Esophagus muscularis mucosa (tissue), 4 donors: ENCODE measurements around the gene FKBP5. TPM values are rescaled to one million over a fixed set of nuclear protein-coding genes. Genes with fewer than 3 reads are reported as not detected.

Experiments used
- DNase-seq: peaks from one replicate; pipeline ENCODE4 v3.0.0-alpha.2; 2017; ENCODE audit errors: extremely low spot score
- H3K27ac ChIP-seq, 4 donors: fragments of 200-600 bp; sonication (generic); replicated peaks in 1 of 4; 1 replicate in 3 of 4; 2 replicates in 1 of 4; pipeline ENCODE4 v1.5.1; 2016 to 2019; ENCODE audit warnings: mild to moderate bottlenecking in 1 of 4
- H3K27me3 ChIP-seq, 4 donors: fragments of 200-600 bp; sonication (generic); one replicate each; pipeline versions ENCODE4 v1.5.1 to v1.6.0; 2016 to 2019
- H3K36me3 ChIP-seq, 4 donors: fragments of 200-600 bp; sonication (generic); one replicate each; pipeline ENCODE4 v1.5.1; 2016 to 2019
- H3K4me1 ChIP-seq, 4 donors: fragments of 200-600 bp; sonication (generic); one replicate each; pipeline ENCODE4 v1.5.1; 2016 to 2019
- H3K4me3 ChIP-seq, 4 donors: fragments of 200-600 bp; sonication (generic); 1 replicate in 2 of 4; 2 replicates in 2 of 4; pipeline ENCODE4 v1.5.1; 2016 to 2019; ENCODE audit warnings: mild to moderate bottlenecking in 4 of 4, moderate library complexity in 1 of 4
- H3K9me3 ChIP-seq, 4 donors: fragments of 200-600 bp; sonication (generic); 1 replicate in 3 of 4; 2 replicates in 1 of 4; pipeline ENCODE4 v1.5.1; 2016 to 2019
- EP300 ChIP-seq: sonication (generic); formaldehyde crosslinking; IDR thresholded peaks from one replicate; pipeline ENCODE4 v1.6.1; 2017; ENCODE audit warnings: antibody characterized with exemption
- POLR2A ChIP-seq: fragments of 450-650 bp; IDR thresholded peaks from one replicate; pipeline ENCODE4 v1.6.1; 2017; ENCODE audit warnings: antibody characterized with exemption, moderate library complexity, mild to moderate bottlenecking, low read depth
- POLR2AphosphoS5 ChIP-seq, 2 donors: sonication (generic); formaldehyde crosslinking; IDR thresholded peaks; one replicate each; pipeline ENCODE4 v1.6.1; 2017; ENCODE audit warnings: antibody characterized with exemption in 2 of 2
- WGBS: methylation state at CpG from one replicate; pipeline ENCODE4 v1.1.5; 2018; 5-methylcytosine and 5-hydroxymethylcytosine counted together
- intact Hi-C: fragments of 100-400 bp; cut with DNase I; formaldehyde crosslinking; loops from one replicate; pipeline ENCODE4 v1.15.1; 2023
- total RNA-seq, 4 donors: library from RNA; depleted of rRNA; stranded (reverse); fragments of >200 nt; gene quantifications; one replicate each; pipeline versions ENCODE4 v1.1.0 to v1.2.1, GENCODE V29; 2016
- TF ChIP-seq, protein P1 (sequence below), 3 experiments: fragments of 200-600 bp in 2 of 3; fragments of 450-650 bp in 1 of 3; sonication (generic) in 2 of 3; IDR thresholded peaks; one replicate each; pipeline ENCODE4 v1.5.1; 2017 to 2019; ENCODE audit warnings: antibody characterized with exemption in 3 of 3, mild to moderate bottlenecking in 2 of 3, moderate library complexity in 1 of 3

The FKBP5 gene
- total RNA-seq, 4 donors from 2014 or later, result 477 to 689 (median 593) TPM

DNA sequence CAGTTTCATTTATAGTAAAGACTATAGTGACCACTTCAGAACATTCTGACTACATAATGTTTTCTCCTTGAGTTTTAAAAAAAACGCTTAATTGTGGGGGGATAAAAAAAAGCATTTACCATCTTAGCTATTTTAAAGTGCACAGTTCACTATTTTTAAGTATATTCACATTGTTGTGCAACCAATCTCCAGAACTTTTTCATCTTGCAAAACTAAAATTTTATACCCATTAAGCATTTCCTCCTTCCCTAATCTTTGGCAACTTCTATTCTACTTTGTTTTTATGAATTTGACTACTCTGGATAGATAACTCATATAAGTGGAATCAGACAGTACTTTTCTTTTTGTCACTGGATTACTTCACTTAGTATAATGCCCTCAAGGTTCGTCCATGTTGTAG is 62.3 kb downstream of the FKBP5 start:
- Histone ChIP-seq H3K27me3 (no peaks in the 10 kb centered on the region), H3K4me3 (no peak overlapping the region), H3K27ac (no peak overlapping the region), H3K4me1 (peaks cover 0 to 64% (median 26%) of the 10 kb centered on the region in 4 donors), H3K9me3 (no peaks in the 10 kb centered on the region), H3K36me3 (peaks cover 70 to 99% (median 96%) of the 10 kb centered on the region in 4 donors)
- no peak for DNase-seq
- TF ChIP-seq, protein P1, sequence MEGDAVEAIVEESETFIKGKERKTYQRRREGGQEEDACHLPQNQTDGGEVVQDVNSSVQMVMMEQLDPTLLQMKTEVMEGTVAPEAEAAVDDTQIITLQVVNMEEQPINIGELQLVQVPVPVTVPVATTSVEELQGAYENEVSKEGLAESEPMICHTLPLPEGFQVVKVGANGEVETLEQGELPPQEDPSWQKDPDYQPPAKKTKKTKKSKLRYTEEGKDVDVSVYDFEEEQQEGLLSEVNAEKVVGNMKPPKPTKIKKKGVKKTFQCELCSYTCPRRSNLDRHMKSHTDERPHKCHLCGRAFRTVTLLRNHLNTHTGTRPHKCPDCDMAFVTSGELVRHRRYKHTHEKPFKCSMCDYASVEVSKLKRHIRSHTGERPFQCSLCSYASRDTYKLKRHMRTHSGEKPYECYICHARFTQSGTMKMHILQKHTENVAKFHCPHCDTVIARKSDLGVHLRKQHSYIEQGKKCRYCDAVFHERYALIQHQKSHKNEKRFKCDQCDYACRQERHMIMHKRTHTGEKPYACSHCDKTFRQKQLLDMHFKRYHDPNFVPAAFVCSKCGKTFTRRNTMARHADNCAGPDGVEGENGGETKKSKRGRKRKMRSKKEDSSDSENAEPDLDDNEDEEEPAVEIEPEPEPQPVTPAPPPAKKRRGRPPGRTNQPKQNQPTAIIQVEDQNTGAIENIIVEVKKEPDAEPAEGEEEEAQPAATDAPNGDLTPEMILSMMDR (IDR thresholded peaks at IDR 0.05), result no peak
- TF ChIP-seq POLR2A, result no peak
- TF ChIP-seq EP300, result no peak
- TF ChIP-seq POLR2AphosphoS5 (IDR thresholded peaks at IDR 0.05), result no peak
- WGBS, result 82% methylated on average over 2 of the region's 2 CpGs
- intact Hi-C loops, result loop anchor here (10.0 kb wide), 1 partner anchor 48 kb away; no protein-coding TSS in a partner anchor

DNA sequence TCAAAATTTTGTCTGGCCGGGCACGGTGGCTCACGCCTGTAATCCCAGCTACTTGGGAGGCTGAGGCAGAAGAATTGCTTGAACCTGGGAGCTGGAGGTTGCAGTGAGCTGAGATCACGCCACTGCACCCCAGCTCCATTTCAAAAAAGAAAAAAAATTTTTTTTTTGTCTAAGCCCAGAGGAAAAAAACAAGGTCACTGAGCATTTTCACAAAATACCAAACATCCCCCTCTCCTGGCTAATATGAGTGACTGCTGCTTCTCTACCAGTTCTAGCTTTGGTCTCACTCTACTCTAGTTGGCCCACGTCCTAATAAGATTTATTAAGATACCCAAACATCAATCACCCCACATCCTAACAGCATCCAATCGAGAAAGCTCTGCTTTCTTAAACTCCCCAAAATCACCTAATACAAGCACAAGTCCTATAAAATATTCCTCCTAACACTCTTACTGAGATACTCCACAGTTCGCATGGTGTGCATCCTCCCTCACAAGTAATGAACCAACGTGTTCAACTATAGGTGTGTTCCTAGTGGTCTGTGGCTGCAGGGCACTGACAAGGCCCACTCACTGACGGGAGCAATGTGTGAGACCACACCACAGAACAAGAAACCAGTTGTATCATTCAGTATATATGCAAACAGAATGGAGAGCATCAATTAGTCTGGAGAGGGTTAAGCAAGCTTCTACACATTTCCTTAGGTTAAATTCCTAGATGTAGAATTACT is 64.2 kb downstream of the FKBP5 start:
- TF ChIP-seq POLR2AphosphoS5 (IDR thresholded peaks at IDR 0.05) (peak in 1 of 2 donors; percentile 38), POLR2A (no peak)
- TF ChIP-seq, protein P1 (IDR thresholded peaks at IDR 0.05), result peak in 1 of 3 experiments; percentile 19
- 92% methylated on average over 9 of the region's 9 CpGs for WGBS
- Histone ChIP-seq H3K4me1 (peaks cover 0 to 66% (median 26%) of the 10 kb centered on the region in 4 donors), H3K36me3 (peaks cover 62 to 98% (median 93%) of the 10 kb centered on the region in 4 donors), H3K9me3 (no peaks in the 10 kb centered on the region), H3K27me3 (no peaks in the 10 kb centered on the region), H3K27ac (peak overlapping the region in 3 of 4 donors; percentile 5 to 35 (median 10)), H3K4me3 (no peak overlapping the region)
- DNase-seq, result no peak
- intact Hi-C loops, result loop anchor here (10.0 kb wide), 1 partner anchor 50 kb away; no protein-coding TSS in a partner anchor

DNA sequence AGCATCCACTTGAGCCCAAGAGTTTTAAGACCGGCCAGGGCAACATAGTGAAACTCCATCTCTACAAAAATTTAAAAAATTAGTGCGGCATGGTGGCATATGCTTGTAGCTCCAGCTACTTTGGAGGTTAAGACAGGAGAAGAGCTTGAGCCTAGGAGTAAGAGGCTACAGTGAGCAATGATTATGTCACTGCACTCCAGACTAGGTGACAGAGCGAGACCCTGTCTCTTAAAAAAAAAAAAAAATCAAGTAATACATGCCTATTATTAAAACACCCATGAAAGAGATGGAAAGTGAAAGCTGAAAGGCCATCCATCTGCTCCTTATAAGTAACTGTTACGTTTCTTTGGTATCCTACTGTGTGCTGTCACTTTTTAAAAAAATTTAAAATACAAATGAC is 66.4 kb downstream of the FKBP5 start:
- Histone ChIP-seq H3K36me3 (peaks cover 63 to 98% (median 93%) of the 10 kb centered on the region in 4 donors), H3K4me3 (no peak overlapping the region), H3K9me3 (no peaks in the 10 kb centered on the region), H3K27ac (no peak overlapping the region), H3K4me1 (peaks cover 0 to 52% (median 26%) of the 10 kb centered on the region in 4 donors), H3K27me3 (no peaks in the 10 kb centered on the region)
- 97% methylated on average over 4 of the region's 4 CpGs for WGBS
- intact Hi-C loops, result loop anchor here (10.0 kb wide), 1 partner anchor 53 kb away; no protein-coding TSS in a partner anchor
- TF ChIP-seq POLR2AphosphoS5 (IDR thresholded peaks at IDR 0.05) (no peak), POLR2A (no peak), EP300 (no peak)
- TF ChIP-seq, protein P1 (IDR thresholded peaks at IDR 0.05), result no peak
- no peak for DNase-seq

DNA sequence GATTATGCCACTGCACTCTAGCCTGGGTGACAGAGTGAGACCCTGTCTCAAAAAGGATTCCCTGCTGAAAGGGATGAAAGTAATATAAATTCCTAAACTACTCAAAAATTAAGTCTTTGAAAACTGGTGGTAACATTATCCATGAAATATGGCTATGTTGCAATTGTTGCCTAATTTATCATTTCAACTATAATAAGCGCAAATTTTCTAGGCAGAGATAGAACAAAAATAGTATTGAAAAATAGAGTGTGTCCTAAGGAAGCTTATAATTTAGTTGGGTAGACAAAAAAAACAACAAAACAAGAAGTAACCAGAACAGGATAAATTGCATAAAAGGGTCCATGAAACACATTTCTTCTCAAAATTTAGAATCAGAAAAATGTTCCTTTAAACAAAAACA is 68.0 kb downstream of the FKBP5 start:
- H3K27me3 ChIP-seq, result no peaks in the 10 kb centered on the region
- H3K9me3 ChIP-seq, result no peaks in the 10 kb centered on the region
- WGBS, result 81% methylated on average over 1 of the region's 1 CpG
- TF ChIP-seq POLR2A, result no peak
- TF ChIP-seq EP300, result no peak
- TF ChIP-seq POLR2AphosphoS5 (IDR thresholded peaks at IDR 0.05), result no peak
- TF ChIP-seq, protein P1 (IDR thresholded peaks at IDR 0.05), result no peak
- peaks cover 0 to 48% (median 22%) of the 10 kb centered on the region in 4 donors for H3K4me1 ChIP-seq
- no peak overlapping the region for H3K27ac ChIP-seq
- peaks cover 66 to 100% (median 91%) of the 10 kb centered on the region in 4 donors for H3K36me3 ChIP-seq
- no peak for DNase-seq
- no peak overlapping the region for H3K4me3 ChIP-seq
- intact Hi-C loops, result loop anchor here (10.0 kb wide), 1 partner anchor 54 kb away; no protein-coding TSS in a partner anchor
